ENCODE results near the gene SIPA1. TPM values are rescaled to one million over a fixed set of nuclear protein-coding genes. Genes with fewer than 3 reads are reported as not detected.

The SIPA1 gene
- total RNA-seq, 4 donors from 2014 or later = 19.3 to 60.5 (median 33.3) TPM

GRCh38 chr11:65592858-65593517 lies 44.9 kb upstream of the SIPA1 start:
- TF ChIP-seq CTCF (IDR thresholded peaks at IDR 0.05) = no peak
- no peak for DNase-seq (ENCODE audit: low spot score)
- no peak for ATAC-seq (ENCODE audit: low FRiP score)

GRCh38 chr11:65593518-65594414 lies 44.1 kb upstream of the SIPA1 start:
- TF ChIP-seq CTCF (IDR thresholded peaks at IDR 0.05) = no peak
- DNase-seq (ENCODE audit: low spot score) (no peak), ATAC-seq (ENCODE audit: low FRiP score) (no peak)

- no peak for TF ChIP-seq CTCF (IDR thresholded peaks at IDR 0.05)
Observed at GRCh38 chr11:65595131-65595530, 42.8 kb upstream of the SIPA1 start.

GRCh38 chr11:65595543-65596281 lies 42.2 kb upstream of the SIPA1 start, which contains the start of gene KCNK7:
TSS of gene KCNK7 (minus strand) at chr11:65595800. CDS start at chr11:65595772, 28 bp downstream.
- no peak for ATAC-seq (ENCODE audit: low FRiP score)

More at GRCh38 chr11:65595131-65595530, 42.8 kb upstream of the SIPA1 start:
- ATAC-seq (ENCODE audit: low FRiP score) (no peak), DNase-seq (ENCODE audit: low spot score) (no peak)

GRCh38 chr11:65596520-65596919 lies 41.4 kb upstream of the SIPA1 start:
- DNase-seq (ENCODE audit: low spot score) (no peak), ATAC-seq (ENCODE audit: low FRiP score) (no peak)
- TF ChIP-seq CTCF (IDR thresholded peaks at IDR 0.05) = no peak

More at GRCh38 chr11:65595543-65596281, 42.2 kb upstream of the SIPA1 start, which contains the start of gene KCNK7:
- TF ChIP-seq CTCF (IDR thresholded peaks at IDR 0.05) = no peak
- no peak for DNase-seq (ENCODE audit: low spot score)

- ATAC-seq (ENCODE audit: low FRiP score) (no peak), DNase-seq (ENCODE audit: low spot score) (no peak)
- TF ChIP-seq CTCF (IDR thresholded peaks at IDR 0.05) = no peak
Observed at GRCh38 chr11:65598258-65598699, 39.6 kb upstream of the SIPA1 start.
